ENCODE measurements around the gene EPHA7. TPM values are rescaled to one million over a fixed set of nuclear protein-coding genes. Genes with fewer than 3 reads are reported as not detected.

The EPHA7 gene
- polyA plus RNA-seq, 1 of the 3 experiments (the other 2 are of a cell fraction), result under 0.01 TPM

GRCh38 chr6:93318121-93318520 is 101.2 kb downstream of the EPHA7 start:
- Histone ChIP-seq H3K9me3 (no peaks in the 10 kb centered on the region), H3K4me1 (ENCODE audit: control insufficient read depth in 1 of 2, insufficient read depth in 2 of 2, low read depth in 1 of 2, low read length in 1 of 2) (no peaks in the 10 kb centered on the region), H3K36me3 (replicated peaks in 1 of 2; ENCODE audit: control insufficient read depth in 1 of 2, insufficient read depth in 2 of 2, low read length in 1 of 2) (no peaks in the 10 kb centered on the region), H3K4me2 (no peak overlapping the region), H2AFZ (ENCODE audit: low read depth) (no peak overlapping the region), H3K79me2 (ENCODE audit: insufficient read depth) (no peaks in the 10 kb centered on the region), H3K27ac (ENCODE audit: low read depth in 2 of 2, low read length in 1 of 2) (no peak overlapping the region), H3K9ac (no peak overlapping the region), H3K27me3 (ENCODE audit: insufficient read depth) (no peaks in the 10 kb centered on the region), H3K4me3 (ENCODE audit: low read depth in 2 of 2, low read length in 1 of 2) (no peak overlapping the region), H3K9me2 (no peaks in the 10 kb centered on the region), H3F3A (replicated peaks; ENCODE audit: insufficient read depth) (no peaks in the 10 kb centered on the region), H4K20me1 (ENCODE audit: insufficient read depth) (no peaks in the 10 kb centered on the region)
- TF ChIP-seq TAF1 (IDR thresholded peaks at IDR 0.05; ENCODE audit: borderline replicate concordance, low read depth, low read length), result no peak
- no peak for TF ChIP-seq EP300 (IDR thresholded peaks at IDR 0.05; ENCODE audit: borderline replicate concordance in 1 of 2, low read depth in 1 of 2, low read length in 1 of 2)
- no peak for TF ChIP-seq RXRA (IDR thresholded peaks at IDR 0.05; ENCODE audit: borderline replicate concordance, low read depth)
- TF ChIP-seq TEAD4 (IDR thresholded peaks at IDR 0.05; ENCODE audit: borderline replicate concordance, insufficient read depth), result no peak
- no peak for TF ChIP-seq PBX3 (IDR thresholded peaks at IDR 0.05)
- no peak for TF ChIP-seq CHD2 (IDR thresholded peaks at IDR 0.05; ENCODE audit: low read length, partially characterized antibody)
- TF ChIP-seq REST (IDR thresholded peaks at IDR 0.05; ENCODE audit: low read depth, low read length), result no peak
- TF ChIP-seq EZH2phosphoT487 (IDR thresholded peaks at IDR 0.05; ENCODE audit: borderline replicate concordance, low read depth), result no peak
- TF ChIP-seq IRF3 (IDR thresholded peaks at IDR 0.05; ENCODE audit: low read depth, low read length), result no peak
- no peak for TF ChIP-seq FOXJ3 (CRISPR knock-in tag; IDR thresholded peaks at IDR 0.05)
- TF ChIP-seq USF2 (IDR thresholded peaks at IDR 0.05; ENCODE audit: borderline replicate concordance, low read depth, low read length), result no peak
- no peak for TF ChIP-seq NRF1 (IDR thresholded peaks at IDR 0.05; ENCODE audit: low read depth, low read length)
- TF ChIP-seq NFIC (IDR thresholded peaks at IDR 0.05; ENCODE audit: borderline replicate concordance), result no peak
- no peak for TF ChIP-seq POLR2AphosphoS5 (IDR thresholded peaks at IDR 0.05; ENCODE audit: low read depth, low read length)
- no peak for TF ChIP-seq MAX (IDR thresholded peaks at IDR 0.05; ENCODE audit: low read depth)
- TF ChIP-seq SMC3 (IDR thresholded peaks at IDR 0.05; ENCODE audit: low read depth, low read length), result no peak
- TF ChIP-seq GATA2 (CRISPR knock-in tag; IDR thresholded peaks at IDR 0.05), result no peak
- TF ChIP-seq FOXM1 (IDR thresholded peaks at IDR 0.05; ENCODE audit: low read depth), result no peak
- POLR2A ChIA-PET, result no interaction called here
- 0% methylated on average over 1 of the region's 1 CpG for WGBS (ENCODE audit: low lambda C conversion rate)
- CTCF ChIA-PET, result no interaction called here
- DNase-seq, result no peak

Data from SK-N-SH (cell line).